ENCODE results near the gene ZNF784. TPM values are rescaled to one million over a fixed set of nuclear protein-coding genes. Genes with fewer than 3 reads are reported as not detected.
A peak's percentile ranks its signal among the peaks of the same experiment; 100 is the strongest.

Gene ZNF784
- total RNA-seq, 2 donors from 2014 or later, result 7.2 to 10.7 TPM

DNA sequence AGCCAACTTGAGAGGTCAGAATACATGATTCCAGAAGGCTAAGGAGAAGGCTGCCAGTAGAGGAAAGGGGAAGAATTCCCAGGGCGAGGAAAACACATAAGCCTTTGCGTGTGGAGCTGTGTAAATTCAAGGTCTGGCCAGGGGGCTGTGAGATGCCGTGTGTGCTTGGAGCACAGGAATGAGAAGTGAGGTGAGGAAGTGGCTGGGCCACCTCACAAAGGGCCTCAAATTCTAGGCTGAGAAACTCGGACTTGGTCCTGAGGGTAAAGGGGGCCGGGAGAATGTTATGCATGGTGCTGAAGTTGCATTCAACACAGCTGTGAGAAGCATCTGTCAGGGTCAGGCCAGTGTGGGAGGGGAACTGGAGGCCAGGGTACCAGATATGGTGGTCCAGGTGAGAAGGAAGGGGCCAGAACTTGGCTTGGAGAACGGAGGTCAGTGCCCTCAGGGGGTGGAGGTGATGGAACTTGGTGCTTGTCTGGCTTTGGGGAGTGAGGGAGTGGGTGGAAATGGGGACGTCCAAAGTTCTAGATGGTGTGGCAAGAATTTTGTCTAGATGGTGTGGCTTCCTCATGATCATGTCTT lies 11.6 kb upstream of the ZNF784 start:
- H3K36me3 Mint-ChIP-seq (ENCODE audit: low read depth), result peaks cover 18% of the 10 kb centered on the region
- no peaks in the 10 kb centered on the region for H3K4me1 ChIP-seq (ENCODE audit: control insufficient read depth, insufficient read depth, low read length)
- no peak overlapping the region for H3K27ac ChIP-seq (ENCODE audit: low read depth, low read length)
- H3K36me3 ChIP-seq (ENCODE audit: control insufficient read depth, insufficient read depth, low read length), result peaks cover 4% of the 10 kb centered on the region
- peak overlapping the region; percentile 96 for H3K4me3 Mint-ChIP-seq
- no peak for DNase-seq
- H3K4me3 ChIP-seq (ENCODE audit: low read length), result peak overlapping the region; percentile 93
- H3K4me1 Mint-ChIP-seq, result peaks cover 23% of the 10 kb centered on the region
- H3K27ac Mint-ChIP-seq, result peak overlapping the region; percentile 99
- WGBS, 2 experiments (ENCODE audit: insufficient coverage in 1 of 2, insufficient read length in 1 of 2), result 84 to 86% methylated on average over 7 of the region's 7 CpGs
- H3K9ac ChIP-seq (ENCODE audit: extremely low read depth, low read length, poor library complexity, severe bottlenecking), result peak overlapping the region; percentile 90
- H3K27me3 Mint-ChIP-seq (ENCODE audit: insufficient read depth), result no peaks in the 10 kb centered on the region
- no peaks in the 10 kb centered on the region for H3K9me3 ChIP-seq (ENCODE audit: control insufficient read depth, low read length)
- TF ChIP-seq, protein P1, sequence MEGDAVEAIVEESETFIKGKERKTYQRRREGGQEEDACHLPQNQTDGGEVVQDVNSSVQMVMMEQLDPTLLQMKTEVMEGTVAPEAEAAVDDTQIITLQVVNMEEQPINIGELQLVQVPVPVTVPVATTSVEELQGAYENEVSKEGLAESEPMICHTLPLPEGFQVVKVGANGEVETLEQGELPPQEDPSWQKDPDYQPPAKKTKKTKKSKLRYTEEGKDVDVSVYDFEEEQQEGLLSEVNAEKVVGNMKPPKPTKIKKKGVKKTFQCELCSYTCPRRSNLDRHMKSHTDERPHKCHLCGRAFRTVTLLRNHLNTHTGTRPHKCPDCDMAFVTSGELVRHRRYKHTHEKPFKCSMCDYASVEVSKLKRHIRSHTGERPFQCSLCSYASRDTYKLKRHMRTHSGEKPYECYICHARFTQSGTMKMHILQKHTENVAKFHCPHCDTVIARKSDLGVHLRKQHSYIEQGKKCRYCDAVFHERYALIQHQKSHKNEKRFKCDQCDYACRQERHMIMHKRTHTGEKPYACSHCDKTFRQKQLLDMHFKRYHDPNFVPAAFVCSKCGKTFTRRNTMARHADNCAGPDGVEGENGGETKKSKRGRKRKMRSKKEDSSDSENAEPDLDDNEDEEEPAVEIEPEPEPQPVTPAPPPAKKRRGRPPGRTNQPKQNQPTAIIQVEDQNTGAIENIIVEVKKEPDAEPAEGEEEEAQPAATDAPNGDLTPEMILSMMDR (conservative IDR thresholded peaks at IDR 0.05), result no peak
- H3K27me3 ChIP-seq (ENCODE audit: control insufficient read depth, insufficient read depth, low read length, poor library complexity, severe bottlenecking), result no peaks in the 10 kb centered on the region
- H3K9me3 Mint-ChIP-seq, result peaks cover 5% of the 10 kb centered on the region

DNA sequence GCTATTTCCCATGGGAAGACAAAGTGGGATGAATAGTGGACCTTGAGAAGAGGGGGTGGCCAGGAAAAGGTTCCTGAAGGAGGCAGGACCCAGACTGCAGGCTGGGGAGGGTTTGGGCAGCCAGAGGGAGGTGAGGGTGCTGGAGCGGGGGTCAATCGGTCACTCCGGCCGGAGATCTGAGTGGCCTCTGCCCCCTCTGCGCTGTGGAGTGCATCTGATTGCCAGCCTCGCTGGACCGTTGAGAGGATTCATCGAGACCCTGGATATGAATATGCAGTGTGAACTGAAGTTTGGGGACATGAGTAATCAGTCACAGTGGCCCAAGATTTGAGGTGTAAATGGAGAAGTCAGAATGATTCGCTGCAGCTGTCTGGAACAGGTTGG lies 11.0 kb upstream of the ZNF784 start:
- DNase-seq, result no peak
- 7 to 11% methylated on average over 5 to 9 of the region's 9 CpGs for WGBS, 2 experiments (ENCODE audit: insufficient coverage in 1 of 2, insufficient read length in 1 of 2)
- H3K27me3 Mint-ChIP-seq (ENCODE audit: insufficient read depth), result no peaks in the 10 kb centered on the region
- Histone ChIP-seq H3K4me1 (ENCODE audit: control insufficient read depth, insufficient read depth, low read length) (no peaks in the 10 kb centered on the region), H3K9me3 (ENCODE audit: control insufficient read depth, low read length) (no peaks in the 10 kb centered on the region), H3K27ac (ENCODE audit: low read depth, low read length) (peak overlapping the region; percentile 62), H3K4me3 (ENCODE audit: low read length) (peak overlapping the region; percentile 93), H3K36me3 (ENCODE audit: control insufficient read depth, insufficient read depth, low read length) (peaks cover 4% of the 10 kb centered on the region), H3K27me3 (ENCODE audit: control insufficient read depth, insufficient read depth, low read length, poor library complexity, severe bottlenecking) (no peaks in the 10 kb centered on the region), H3K9ac (ENCODE audit: extremely low read depth, low read length, poor library complexity, severe bottlenecking) (peak overlapping the region; percentile 90)
- H3K4me1 Mint-ChIP-seq, result peaks cover 21% of the 10 kb centered on the region
- H3K4me3 Mint-ChIP-seq, result peak overlapping the region; percentile 96
- peak overlapping the region; percentile 99 for H3K27ac Mint-ChIP-seq
- H3K9me3 Mint-ChIP-seq, result peaks cover 5% of the 10 kb centered on the region
- H3K36me3 Mint-ChIP-seq (ENCODE audit: low read depth), result peaks cover 18% of the 10 kb centered on the region
- TF ChIP-seq, protein P1 (conservative IDR thresholded peaks at IDR 0.05), result no peak

DNA sequence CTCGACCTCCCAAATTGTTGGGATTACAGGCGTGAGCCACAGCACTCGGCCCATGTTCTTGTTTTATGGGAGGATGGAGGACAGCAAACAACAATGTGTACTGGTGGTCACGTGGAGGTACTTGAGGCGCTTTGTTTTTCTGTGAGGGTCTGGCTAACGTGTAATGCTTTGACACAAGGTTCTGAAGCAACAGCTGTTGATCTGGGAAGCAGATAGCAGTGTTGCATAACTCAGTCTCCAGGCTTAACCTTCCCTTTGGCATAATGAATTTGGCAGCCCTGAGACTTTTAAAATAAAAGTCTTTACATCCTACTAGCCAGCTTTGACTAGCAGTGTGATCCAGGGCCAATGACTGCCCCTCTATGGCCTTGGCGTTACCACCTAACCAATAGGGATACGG lies 9.5 kb upstream of the ZNF784 start:
- Mint-ChIP-seq H3K4me1 (peaks cover 21% of the 10 kb centered on the region), H3K9me3 (peaks cover 2% of the 10 kb centered on the region), H3K4me3 (no peak overlapping the region), H3K27ac (no peak overlapping the region), H3K27me3 (ENCODE audit: insufficient read depth) (peaks cover 2% of the 10 kb centered on the region), H3K36me3 (ENCODE audit: low read depth) (peaks cover 13% of the 10 kb centered on the region)
- H3K4me1 ChIP-seq (ENCODE audit: control insufficient read depth, insufficient read depth, low read length), result no peaks in the 10 kb centered on the region
- no peak overlapping the region for H3K27ac ChIP-seq (ENCODE audit: low read depth, low read length)
- peak overlapping the region; percentile 93 for H3K4me3 ChIP-seq (ENCODE audit: low read length)
- DNase-seq, result no peak
- TF ChIP-seq, protein P1 (conservative IDR thresholded peaks at IDR 0.05), result no peak
- WGBS, 2 experiments (ENCODE audit: insufficient coverage in 1 of 2, insufficient read length in 1 of 2), result 89 to 93% methylated on average over 8 of the region's 8 CpGs
- H3K27me3 ChIP-seq (ENCODE audit: control insufficient read depth, insufficient read depth, low read length, poor library complexity, severe bottlenecking), result no peaks in the 10 kb centered on the region
- no peaks in the 10 kb centered on the region for H3K9me3 ChIP-seq (ENCODE audit: control insufficient read depth, low read length)
- H3K9ac ChIP-seq (ENCODE audit: extremely low read depth, low read length, poor library complexity, severe bottlenecking), result no peak overlapping the region
- H3K36me3 ChIP-seq (ENCODE audit: control insufficient read depth, insufficient read depth, low read length), result peaks cover 4% of the 10 kb centered on the region

All from endodermal cell (in vitro differentiated cells).